ENCODE results near the gene SLC39A5.

DNA sequence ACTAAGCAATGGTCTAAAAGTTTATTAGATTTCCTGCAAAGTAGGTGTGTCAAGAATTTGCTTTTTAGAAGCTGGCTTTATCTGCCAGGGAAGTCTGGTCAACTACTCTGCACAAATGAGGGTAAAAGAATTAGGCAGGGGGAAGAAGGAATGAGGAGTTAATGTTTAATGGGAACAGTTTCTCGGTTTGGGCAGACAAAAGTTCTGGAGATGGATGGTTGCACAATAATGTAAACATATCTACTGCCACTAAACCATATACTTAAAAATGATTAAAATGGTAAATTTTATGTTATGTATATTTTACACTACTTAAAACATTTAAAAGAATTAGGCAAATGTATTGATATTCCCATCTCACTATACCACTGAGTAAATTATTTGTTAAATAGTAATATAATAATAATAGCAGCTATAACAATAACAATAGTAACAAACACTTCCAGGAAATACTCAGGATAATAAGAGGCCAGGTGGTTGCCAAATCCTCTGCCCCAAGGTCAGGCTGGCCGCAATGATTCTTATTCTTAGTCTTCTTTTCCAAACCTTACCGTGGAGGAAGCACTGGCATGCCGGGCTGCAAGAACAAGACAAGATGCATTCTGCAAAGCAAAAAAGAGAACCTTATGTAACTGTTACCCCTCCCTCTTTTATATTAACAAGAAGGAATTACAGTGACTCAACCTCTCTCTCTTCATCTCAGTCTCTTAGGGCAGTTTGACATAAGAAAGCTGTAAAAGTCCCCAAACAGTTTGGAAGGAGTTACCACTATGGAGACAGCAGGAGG is 56.4 kb downstream of the SLC39A5 start:
- TF ChIP-seq EZH2 (IDR thresholded peaks at IDR 0.05; ENCODE audit: borderline replicate concordance, low read length) = no peak
- TF ChIP-seq, protein P1, sequence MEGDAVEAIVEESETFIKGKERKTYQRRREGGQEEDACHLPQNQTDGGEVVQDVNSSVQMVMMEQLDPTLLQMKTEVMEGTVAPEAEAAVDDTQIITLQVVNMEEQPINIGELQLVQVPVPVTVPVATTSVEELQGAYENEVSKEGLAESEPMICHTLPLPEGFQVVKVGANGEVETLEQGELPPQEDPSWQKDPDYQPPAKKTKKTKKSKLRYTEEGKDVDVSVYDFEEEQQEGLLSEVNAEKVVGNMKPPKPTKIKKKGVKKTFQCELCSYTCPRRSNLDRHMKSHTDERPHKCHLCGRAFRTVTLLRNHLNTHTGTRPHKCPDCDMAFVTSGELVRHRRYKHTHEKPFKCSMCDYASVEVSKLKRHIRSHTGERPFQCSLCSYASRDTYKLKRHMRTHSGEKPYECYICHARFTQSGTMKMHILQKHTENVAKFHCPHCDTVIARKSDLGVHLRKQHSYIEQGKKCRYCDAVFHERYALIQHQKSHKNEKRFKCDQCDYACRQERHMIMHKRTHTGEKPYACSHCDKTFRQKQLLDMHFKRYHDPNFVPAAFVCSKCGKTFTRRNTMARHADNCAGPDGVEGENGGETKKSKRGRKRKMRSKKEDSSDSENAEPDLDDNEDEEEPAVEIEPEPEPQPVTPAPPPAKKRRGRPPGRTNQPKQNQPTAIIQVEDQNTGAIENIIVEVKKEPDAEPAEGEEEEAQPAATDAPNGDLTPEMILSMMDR (conservative IDR thresholded peaks at IDR 0.05 in 1 of 2, IDR thresholded peaks at IDR 0.05 in 1 of 2; ENCODE audit: extremely low read depth in 1 of 2, insufficient read depth in 1 of 2, low read depth in 1 of 2, low read length in 2 of 2) = no peak
